Stimulated activated CD4-positive, alpha-beta T cell treated with anti-CD3 and anti-CD28 coated beads, Interleukin-1b, Interleukin-23, amount 100 ng/mL, for 48 hours (primary cell): ENCODE results near the gene TTC17.
"Not testable (repeated sequence)": the region's sequence is repeated elsewhere in the genome, so short reads cannot be mapped to it uniquely, and the experiment has no call there.

Experiments used
- DNase-seq: peaks from one replicate; pipeline ENCODE4 v3.0.0-alpha.2; 2020

TTC17 gene

GRCh38 chr11:43462359-43462758, 103.6 kb downstream of the TTC17 start:
- no peak for DNase-seq

GRCh38 chr11:43467958-43468357, 109.2 kb downstream of the TTC17 start:
- no peak for DNase-seq

GRCh38 chr11:43477491-43477890, 118.8 kb downstream of the TTC17 start:
- not testable (repeated sequence) for DNase-seq

- no peak for DNase-seq
Observed at GRCh38 chr11:43486141-43486540, 127.4 kb downstream of the TTC17 start.

GRCh38 chr11:43489869-43490465, 131.2 kb downstream of the TTC17 start:
- DNase-seq, result no peak

GRCh38 chr11:43492701-43493100, 134.0 kb downstream of the TTC17 start:
- no peak for DNase-seq

- DNase-seq, result no peak
Observed at GRCh38 chr11:43493431-43493830, 134.7 kb downstream of the TTC17 start.

GRCh38 chr11:43497144-43497543, 138.4 kb downstream of the TTC17 start:
- no peak for DNase-seq

- DNase-seq, result no peak
Observed at GRCh38 chr11:43498561-43498960, 139.8 kb downstream of the TTC17 start.

GRCh38 chr11:43503417-43503816, 144.7 kb downstream of the TTC17 start:
- DNase-seq, result no peak

- no peak for DNase-seq
Observed at GRCh38 chr11:43504316-43504950, 145.7 kb downstream of the TTC17 start.

- DNase-seq, result no peak
Observed at GRCh38 chr11:43505171-43505570, 146.5 kb downstream of the TTC17 start.

- no peak for DNase-seq
Observed at GRCh38 chr11:43507171-43507570, 148.5 kb downstream of the TTC17 start.

- no peak for DNase-seq
Observed at GRCh38 chr11:43508511-43508918, 149.8 kb downstream of the TTC17 start.

- no peak for DNase-seq
Observed at GRCh38 chr11:43511959-43512358, 153.2 kb downstream of the TTC17 start.

GRCh38 chr11:43515090-43515489, 156.4 kb downstream of the TTC17 start:
- no peak for DNase-seq

- no peak for DNase-seq
Observed at GRCh38 chr11:43516316-43516850, 157.7 kb downstream of the TTC17 start.

- no peak for DNase-seq
Observed at GRCh38 chr11:43517518-43517917, 158.8 kb downstream of the TTC17 start.

- DNase-seq, result no peak
Observed at GRCh38 chr11:43518408-43519160, 159.9 kb downstream of the TTC17 start.

GRCh38 chr11:43521471-43521870, 162.8 kb downstream of the TTC17 start:
- DNase-seq, result no peak

GRCh38 chr11:43523632-43524031, 164.9 kb downstream of the TTC17 start:
- no peak for DNase-seq

GRCh38 chr11:43532041-43532440, 173.3 kb downstream of the TTC17 start:
- no peak for DNase-seq

- DNase-seq, result no peak
Observed at GRCh38 chr11:43537833-43538615, 179.3 kb downstream of the TTC17 start.
